Kidney glomerular epithelial cell (primary cell): ENCODE results near the gene PTH2.
"Not testable (repeated sequence)": the region's sequence is repeated elsewhere in the genome, so short reads cannot be mapped to it uniquely, and the experiment has no call there.

Source experiments
- DNase-seq: peaks from one replicate; lab custom pipeline; 2025; lab: John Stamatoyannopoulos, UW

PTH2 gene

DNA sequence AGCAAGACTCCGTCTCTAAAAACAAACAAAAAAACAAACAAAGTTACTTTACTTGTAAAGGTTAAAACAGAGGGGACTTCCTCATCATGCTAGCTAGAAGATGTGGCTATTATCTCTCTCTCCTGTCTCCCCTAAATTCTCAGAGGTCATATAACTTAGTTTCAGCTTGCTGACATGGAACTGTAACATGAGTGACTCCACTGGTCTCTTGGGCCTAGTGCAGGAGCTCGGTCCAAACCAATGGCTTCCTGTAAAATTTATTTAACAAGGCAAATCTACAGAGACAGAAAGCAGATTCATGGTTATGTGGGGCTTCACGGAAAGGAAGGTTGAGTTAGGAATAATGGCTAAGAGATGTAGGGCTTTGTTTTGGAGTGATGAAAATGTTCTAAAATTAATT, 44.7 kb downstream of the PTH2 start:
- DNase-seq = no peak

DNA sequence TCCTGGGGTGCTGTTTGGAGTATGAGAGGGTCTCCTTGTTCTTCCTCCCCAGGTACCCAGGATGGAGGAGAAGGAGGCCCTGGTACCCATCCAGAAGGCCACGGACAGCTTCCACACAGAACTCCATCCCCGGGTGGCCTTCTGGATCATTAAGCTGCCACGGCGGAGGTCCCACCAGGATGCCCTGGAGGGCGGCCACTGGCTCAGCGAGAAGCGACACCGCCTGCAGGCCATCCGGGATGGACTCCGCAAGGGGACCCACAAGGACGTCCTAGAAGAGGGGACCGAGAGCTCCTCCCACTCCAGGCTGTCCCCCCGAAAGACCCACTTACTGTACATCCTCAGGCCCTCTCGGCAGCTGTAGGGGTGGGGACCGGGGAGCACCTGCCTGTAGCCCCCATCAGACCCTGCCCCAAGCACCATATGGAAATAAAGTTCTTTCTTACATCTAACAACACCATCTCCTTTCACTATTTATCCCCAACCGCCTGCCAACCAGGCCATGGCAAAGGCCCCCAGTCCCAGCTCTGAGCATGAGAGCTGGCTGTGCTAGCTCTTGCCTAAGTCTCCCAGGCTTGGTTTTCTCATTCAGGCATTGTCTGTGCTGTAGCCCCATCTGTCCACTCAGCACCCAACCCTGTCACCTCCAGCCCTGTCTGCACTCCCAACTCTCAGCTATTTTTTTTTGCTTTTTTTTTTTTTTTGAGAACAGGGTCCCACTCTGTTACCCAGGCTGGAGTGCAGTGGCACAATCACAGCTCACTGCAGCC, 48.4 kb downstream of the PTH2 start:
- no peak for DNase-seq

DNA sequence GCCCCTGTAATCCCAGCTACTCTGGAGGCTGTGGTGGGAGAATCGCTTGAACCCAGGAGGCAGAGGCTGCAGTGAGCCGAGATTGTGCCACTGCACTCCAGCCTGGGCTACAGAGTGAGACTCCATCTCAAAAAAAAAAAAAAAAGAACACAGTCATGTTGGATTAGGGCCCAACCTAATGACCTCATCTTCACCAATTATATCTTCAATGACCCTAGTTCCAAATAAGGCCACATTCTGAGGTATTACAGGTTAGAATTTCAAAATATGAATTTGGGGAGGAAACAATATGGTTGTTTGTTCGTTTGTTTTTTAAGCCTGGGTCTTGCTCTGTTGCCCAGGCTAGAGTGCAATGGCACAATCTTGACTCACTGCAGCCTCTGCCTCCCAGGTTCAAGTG, 50.1 kb downstream of the PTH2 start:
- DNase-seq = not testable (repeated sequence)
